SK-N-MC (cell line): ENCODE data around the gene SLC5A2.

Experiments
- DNase-seq: peaks from one replicate; pipeline ENCODE4 v3.0.0-alpha.2; 2011; ENCODE audit warnings: low read depth, low spot score
- H3K27ac ChIP-seq: fragments of 200-600 bp; sonication (generic); 2 replicates; pipeline ENCODE4 v1.5.1; 2016; ENCODE audit warnings: mixed run types
- H3K36me3 ChIP-seq: fragments of 200-600 bp; sonication (generic); 2 replicates; pipeline ENCODE4 v1.6.1; 2017; ENCODE audit warnings: antibody characterized with exemption, low read length, mixed read lengths; ENCODE audit not compliant: insufficient read depth
- H3K4me3 ChIP-seq: fragments of 200-600 bp; sonication (generic); 2 replicates; pipeline ENCODE4 v1.5.1; 2016
- H3K9ac ChIP-seq: fragments of 200-600 bp; sonication (generic); 2 replicates; pipeline ENCODE4 v1.8.0; 2017; ENCODE audit warnings: mixed run types, mixed read lengths; ENCODE audit not compliant: insufficient read length
- H3K9me3 ChIP-seq: fragments of 200-600 bp; sonication (generic); 2 replicates; pipeline ENCODE4 v1.6.1; 2017; ENCODE audit warnings: low read depth, mild to moderate bottlenecking, antibody characterized with exemption, low read length, moderate library complexity, mixed read lengths
- EZH2 ChIP-seq: fragments of 200-600 bp; sonication (generic); IDR thresholded peaks from one replicate; pipeline ENCODE4 v1.6.1; 2017; ENCODE audit warnings: antibody characterized with exemption
- FOXP2 ChIP-seq: optimal IDR thresholded peaks from 2 replicates; pipeline ENCODE3; 2011; ENCODE audit warnings: mild to moderate bottlenecking, moderate library complexity; ENCODE audit not compliant: insufficient read depth; ENCODE audit errors: extremely low read length, control extremely low read depth
- POLR2AphosphoS5 ChIP-seq: IDR thresholded peaks from 2 replicates; pipeline ENCODE4 v1.6.1; 2012; ENCODE audit warnings: mild to moderate bottlenecking, low read depth, low read length, borderline replicate concordance

SLC5A2 gene

GRCh38 chr16:31488468-31489297 is 5.8 kb downstream of the SLC5A2 start:
- TF ChIP-seq FOXP2 (no peak), POLR2AphosphoS5 (peak; percentile 40), EZH2 (no peak)
- H3K4me3 ChIP-seq, result no peak overlapping the region; the same call in 1 of the 2 replicates
- H3K36me3 ChIP-seq, result peaks cover 4% of the 10 kb centered on the region; the same call in 1 of the 2 replicates
- no peaks in the 10 kb centered on the region for H3K9me3 ChIP-seq
- H3K9ac ChIP-seq, result no peak overlapping the region
- no peak for DNase-seq
- no peak overlapping the region for H3K27ac ChIP-seq

DNA sequence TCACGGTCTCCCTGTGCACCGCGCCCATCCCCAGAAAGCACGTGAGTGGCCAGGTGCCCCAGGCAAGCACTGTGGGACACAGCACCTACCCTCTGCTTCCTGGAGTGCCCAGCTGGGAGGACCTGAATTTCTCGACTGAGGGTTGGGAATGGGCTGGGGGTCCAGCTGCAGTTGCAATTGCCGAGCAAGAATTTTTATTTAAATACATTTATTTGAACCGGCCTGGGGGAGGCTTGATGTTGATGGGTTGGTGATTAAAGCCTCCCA is 6.3 kb downstream of the SLC5A2 start:
- H3K9ac ChIP-seq, result no peak overlapping the region
- DNase-seq, result no peak
- H3K27ac ChIP-seq, result no peak overlapping the region
- no peak overlapping the region for H3K4me3 ChIP-seq
- peaks cover 4% of the 10 kb centered on the region; the same call in 1 of the 2 replicates for H3K36me3 ChIP-seq
- no peak for TF ChIP-seq EZH2
- no peak for TF ChIP-seq FOXP2
- H3K9me3 ChIP-seq, result no peaks in the 10 kb centered on the region

GRCh38 chr16:31489616-31490584 is 7.0 kb downstream of the SLC5A2 start:
- Histone ChIP-seq H3K9me3 (no peaks in the 10 kb centered on the region), H3K9ac (no peak overlapping the region), H3K36me3 (peaks cover 4% of the 10 kb centered on the region; the same call in 1 of the 2 replicates), H3K4me3 (no peak overlapping the region), H3K27ac (no peak overlapping the region)
- TF ChIP-seq EZH2 (no peak), POLR2AphosphoS5 (no peak), FOXP2 (no peak)
- DNase-seq, result no peak

- H3K9ac ChIP-seq, result no peak overlapping the region
- no peak overlapping the region for H3K4me3 ChIP-seq
- no peak for TF ChIP-seq FOXP2
- peaks cover 4% of the 10 kb centered on the region; the same call in 1 of the 2 replicates for H3K36me3 ChIP-seq
- H3K27ac ChIP-seq, result no peak overlapping the region
- DNase-seq, result no peak
- H3K9me3 ChIP-seq, result no peaks in the 10 kb centered on the region
Observed at GRCh38 chr16:31491778-31492418, 9.0 kb downstream of the SLC5A2 start.

GRCh38 chr16:31493506-31494125 is 10.7 kb downstream of the SLC5A2 start:
- DNase-seq, result no peak
- TF ChIP-seq EZH2 (no peak), FOXP2 (no peak), POLR2AphosphoS5 (no peak)
- H3K9me3 ChIP-seq, result no peaks in the 10 kb centered on the region
- H3K27ac ChIP-seq, result no peak overlapping the region
- no peak overlapping the region for H3K9ac ChIP-seq
- H3K36me3 ChIP-seq, result peaks cover 4% of the 10 kb centered on the region; the same call in 1 of the 2 replicates
- no peak overlapping the region for H3K4me3 ChIP-seq

DNA sequence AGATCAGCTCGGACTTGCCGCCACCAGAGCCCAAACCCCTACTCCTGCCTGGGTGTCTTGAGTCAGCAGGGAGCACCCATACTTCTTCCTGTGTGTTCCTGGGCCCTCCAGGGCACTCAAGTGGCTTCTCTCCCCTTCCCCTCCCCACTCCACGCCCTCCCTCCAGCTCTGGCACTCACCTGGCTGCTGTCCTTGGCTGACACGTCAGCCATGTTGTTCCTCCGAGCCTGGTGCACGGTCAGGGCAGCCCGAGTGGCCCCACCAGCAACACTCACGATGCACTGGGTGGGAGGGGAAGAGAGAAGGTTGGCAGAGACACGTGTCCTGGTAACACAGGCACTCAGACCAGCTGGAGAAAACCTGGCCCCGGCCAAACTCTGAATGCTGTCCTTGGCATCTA is 13.7 kb downstream of the SLC5A2 start:
- no peak overlapping the region for H3K27ac ChIP-seq
- H3K36me3 ChIP-seq, result peaks cover 4% of the 10 kb centered on the region; the same call in 1 of the 2 replicates
- TF ChIP-seq EZH2 (no peak), POLR2AphosphoS5 (no peak), FOXP2 (no peak)

DNA sequence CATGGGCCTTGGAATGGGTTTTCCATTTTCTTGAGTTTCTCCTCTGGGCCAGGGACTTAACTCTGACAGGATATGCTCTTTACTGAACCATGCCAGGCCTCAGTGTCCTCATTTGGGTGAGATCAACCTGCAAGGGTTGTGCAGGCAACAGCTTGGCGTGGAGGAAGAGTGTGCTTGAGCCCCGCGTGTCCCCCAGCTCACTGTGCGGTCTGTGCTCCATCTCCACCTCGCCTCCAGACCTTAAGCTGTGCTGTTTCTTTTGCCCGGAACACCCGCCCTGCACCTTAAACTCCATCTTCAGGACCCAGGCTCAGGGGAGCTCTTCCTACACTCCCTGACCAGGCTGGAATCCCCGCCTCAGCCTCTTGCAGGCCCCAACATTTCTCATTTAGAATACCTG is 15.6 kb downstream of the SLC5A2 start:
- Histone ChIP-seq H3K9me3 (no peaks in the 10 kb centered on the region), H3K4me3 (no peak overlapping the region), H3K9ac (no peak overlapping the region), H3K36me3 (no peaks in the 10 kb centered on the region; the same call in 1 of the 2 replicates), H3K27ac (no peak overlapping the region)
- TF ChIP-seq POLR2AphosphoS5, result no peak
- no peak for TF ChIP-seq EZH2
- DNase-seq, result no peak

More for the DNA sequence above, 13.7 kb downstream of the SLC5A2 start:
- Histone ChIP-seq H3K9me3 (no peaks in the 10 kb centered on the region), H3K9ac (no peak overlapping the region), H3K4me3 (no peak overlapping the region)
- DNase-seq, result no peak

GRCh38 chr16:31499928-31500327 is 17.0 kb downstream of the SLC5A2 start:
- Histone ChIP-seq H3K4me3 (no peak overlapping the region), H3K36me3 (no peaks in the 10 kb centered on the region; the same call in 1 of the 2 replicates), H3K27ac (no peak overlapping the region), H3K9me3 (no peaks in the 10 kb centered on the region), H3K9ac (no peak overlapping the region)
- TF ChIP-seq POLR2AphosphoS5, result no peak
- no peak for TF ChIP-seq FOXP2
- DNase-seq, result no peak
